NCI-H2196 (cell line): ENCODE results near the gene ZNF552.
A peak's percentile ranks its signal among the peaks of the same experiment; 100 is the strongest.

Experiments used
- DNase-seq: peaks from one replicate; lab custom pipeline; 2025; ENCODE audit not compliant: unreplicated experiment; lab: John Stamatoyannopoulos, UW

Gene ZNF552

DNA sequence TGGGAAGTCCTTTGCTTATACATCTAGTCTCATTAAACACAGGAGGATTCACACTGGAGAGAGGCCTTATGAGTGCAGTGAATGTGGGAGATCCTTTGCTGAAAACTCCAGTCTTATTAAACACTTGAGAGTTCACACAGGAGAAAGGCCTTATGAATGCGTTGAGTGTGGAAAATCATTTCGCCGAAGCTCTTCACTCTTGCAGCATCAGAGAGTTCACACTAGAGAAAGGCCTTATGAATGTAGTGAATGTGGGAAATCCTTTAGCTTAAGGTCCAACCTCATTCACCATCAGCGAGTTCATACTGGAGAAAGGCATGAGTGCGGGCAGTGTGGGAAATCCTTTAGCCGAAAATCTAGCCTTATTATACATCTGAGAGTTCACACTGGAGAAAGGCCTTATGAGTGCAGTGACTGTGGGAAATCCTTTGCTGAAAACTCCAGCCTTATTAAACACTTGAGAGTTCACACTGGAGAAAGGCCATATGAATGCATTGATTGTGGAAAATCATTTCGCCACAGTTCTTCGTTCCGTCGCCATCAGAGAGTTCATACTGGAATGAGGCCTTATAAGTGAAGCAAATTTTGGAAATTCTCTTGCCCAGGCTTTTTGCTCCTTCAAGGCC, 35.4 kb downstream of the ZNF552 start:
- DNase-seq: no peak

DNA sequence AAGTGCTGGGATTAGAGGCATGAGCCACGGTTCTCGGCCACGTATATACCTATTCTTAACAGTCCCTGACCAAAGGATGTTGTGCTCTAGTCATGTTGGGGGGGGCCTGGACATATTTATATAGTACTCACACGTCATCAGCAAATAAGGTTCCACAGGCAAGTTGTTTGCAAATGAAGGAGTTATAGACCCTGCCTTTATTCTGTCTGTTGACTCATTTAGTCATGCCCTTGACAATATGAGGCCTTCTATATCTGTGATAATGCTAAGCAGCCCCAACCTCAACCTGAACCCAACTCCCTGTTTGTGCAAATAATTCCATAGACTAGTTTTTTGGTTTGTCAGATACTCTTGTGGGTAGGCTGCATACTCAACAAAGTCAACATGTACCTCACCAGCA, 36.4 kb downstream of the ZNF552 start:
- DNase-seq: no peak

DNA sequence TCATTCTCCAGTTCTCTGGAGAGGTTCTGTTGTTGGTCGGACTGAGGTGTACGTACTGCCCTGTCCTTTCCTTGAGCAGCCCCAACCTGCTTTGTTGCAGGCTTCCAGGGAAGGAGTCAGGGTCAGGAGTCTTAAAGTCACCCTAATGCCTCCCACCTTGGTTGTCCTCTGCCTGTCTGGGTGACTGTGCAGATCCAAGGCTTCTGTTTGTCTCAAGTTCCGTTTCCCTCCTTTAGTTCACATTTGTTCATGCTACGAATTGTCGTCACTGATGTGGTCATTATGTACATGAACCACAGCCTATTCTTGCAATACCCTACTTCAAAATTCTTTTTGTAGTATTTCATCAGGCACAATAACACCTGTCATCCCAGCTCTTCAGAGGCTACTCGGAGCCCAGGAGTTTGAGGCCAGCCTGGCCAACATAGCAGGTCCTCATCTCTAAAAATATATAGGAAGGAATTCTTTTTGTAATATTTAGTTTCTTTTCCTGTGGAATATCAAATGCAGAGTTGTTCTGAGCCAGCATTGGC, 37.9 kb downstream of the ZNF552 start:
- DNase-seq: no peak

DNA sequence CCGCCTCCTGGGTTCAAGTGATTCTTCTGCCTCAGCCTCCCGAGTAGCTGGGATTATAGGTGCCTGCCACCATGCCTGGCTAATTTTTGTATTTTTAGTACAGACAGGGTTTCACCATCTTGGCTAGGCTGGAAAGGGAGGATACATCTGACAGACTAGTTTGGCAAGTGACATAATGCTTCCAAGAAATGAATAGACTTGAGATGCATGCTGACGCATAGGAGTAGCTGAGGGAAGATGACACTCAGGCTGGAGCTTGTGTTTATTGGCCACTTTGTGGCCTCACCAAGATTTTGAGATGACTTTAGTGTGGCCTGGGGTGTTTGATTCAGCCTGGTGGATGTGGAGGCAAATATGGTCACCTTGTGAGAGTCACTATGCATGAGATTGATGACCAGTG, 41.2 kb downstream of the ZNF552 start:
- DNase-seq: no peak

DNA sequence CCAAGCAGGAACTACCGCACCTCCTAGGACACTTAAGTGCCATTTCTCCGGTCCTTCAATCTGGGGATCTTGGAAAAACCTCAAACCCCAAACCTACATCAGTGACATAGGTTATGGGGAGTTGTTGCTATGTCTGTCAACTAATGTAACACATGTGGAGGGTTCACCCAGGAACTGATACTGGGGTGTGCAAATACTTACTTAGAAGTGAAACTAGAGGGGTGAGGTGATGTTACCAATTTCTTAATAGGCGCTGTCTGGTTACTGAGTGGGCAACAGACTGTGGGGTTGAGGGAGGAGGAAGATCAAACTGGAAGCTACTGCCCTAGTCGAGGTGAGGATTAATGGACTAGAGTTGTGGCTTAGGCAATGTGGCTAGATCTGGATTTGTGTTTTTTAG, 43.3 kb downstream of the ZNF552 start:
- DNase-seq: no peak

DNA sequence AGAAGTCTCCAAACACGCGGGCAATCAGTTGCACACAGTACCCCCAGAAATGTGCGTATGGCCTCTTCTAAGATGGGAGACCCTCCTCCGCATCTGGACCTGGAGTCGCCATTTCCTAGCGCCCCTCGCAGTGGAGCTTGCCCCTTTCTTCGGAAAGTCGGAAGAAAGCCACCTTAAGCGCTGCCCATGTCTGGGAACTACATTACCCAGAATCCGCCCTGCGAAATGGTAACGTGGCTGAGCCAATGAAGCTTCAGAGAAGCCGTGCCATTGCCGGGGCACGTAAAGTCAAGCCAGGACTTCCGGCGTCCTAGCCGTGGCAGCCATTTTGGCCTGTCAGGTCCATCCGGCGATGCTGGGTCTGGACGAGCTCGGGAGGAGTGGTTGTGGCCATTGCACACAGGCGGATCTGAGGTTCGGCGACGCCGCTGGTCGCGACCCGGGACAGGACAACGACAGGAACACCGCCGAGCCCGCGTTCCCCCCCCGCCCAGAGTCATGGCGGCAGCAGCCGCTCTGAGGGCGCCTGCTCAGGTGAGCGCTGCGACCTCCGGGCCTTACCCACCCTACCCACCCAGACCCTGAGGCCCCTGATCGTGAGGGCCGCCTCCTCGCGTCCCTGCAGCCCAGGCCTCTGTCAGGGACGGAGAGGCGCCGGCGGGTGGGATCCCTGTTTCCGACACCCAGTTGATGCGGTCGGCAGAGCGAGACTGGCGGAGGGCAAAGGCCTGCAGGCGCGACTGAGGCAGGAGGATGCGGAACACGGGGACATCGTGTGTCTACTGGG, 45.2 kb downstream of the ZNF552 start, which contains the start of gene ZNF586:
Gene ZNF586 (plus strand): TSS at position 332 of the 787 bp plus-strand sequence. CDS start 167 bp downstream, at position 499.
- peak; percentile 92 for DNase-seq

DNA sequence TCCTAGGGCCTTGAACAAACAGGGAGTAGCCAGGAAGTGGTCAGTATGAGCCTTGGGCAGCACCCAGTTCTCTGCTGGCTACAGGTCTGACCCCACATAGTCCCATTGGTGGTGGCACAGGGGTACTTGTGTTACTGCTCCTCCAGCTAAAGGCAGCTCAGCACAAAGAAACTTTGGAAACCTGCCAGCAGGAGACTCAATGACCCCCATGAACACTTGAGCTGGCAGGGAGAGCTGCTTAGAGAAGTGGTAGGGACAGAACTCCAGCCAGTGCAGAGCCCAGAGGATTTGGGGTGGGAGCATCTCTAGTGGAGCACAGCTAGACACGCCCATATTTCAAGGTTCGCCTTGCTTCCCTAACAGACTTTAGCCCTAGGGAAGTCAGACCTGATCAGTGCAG, 55.6 kb downstream of the ZNF552 start:
- DNase-seq: no peak

DNA sequence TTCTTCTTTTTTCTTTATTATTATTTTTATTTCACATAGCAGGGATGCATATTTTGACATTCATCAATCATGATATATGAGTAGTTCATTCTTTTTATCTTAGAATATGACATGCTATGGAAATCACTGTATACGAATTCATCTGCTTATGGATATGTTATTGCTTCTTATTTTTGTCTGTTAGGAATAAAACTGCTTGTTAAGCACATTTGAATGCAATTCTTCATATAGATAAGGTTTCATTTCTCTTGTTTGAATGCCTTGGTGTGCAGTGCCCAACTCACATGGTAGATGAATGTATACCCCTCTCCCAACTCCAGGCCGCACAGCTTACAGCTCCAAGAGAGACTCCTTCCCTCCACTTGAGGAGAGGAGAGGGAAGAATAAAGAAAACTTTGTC, 56.8 kb downstream of the ZNF552 start:
- DNase-seq: no peak
